ENCODE measurements around the gene NDUFC2. TPM values are rescaled to one million over a fixed set of nuclear protein-coding genes. Genes with fewer than 3 reads are reported as not detected.
A peak's percentile ranks its signal among the peaks of the same experiment; 100 is the strongest.

The NDUFC2 gene
- 106 TPM for total RNA-seq

DNA sequence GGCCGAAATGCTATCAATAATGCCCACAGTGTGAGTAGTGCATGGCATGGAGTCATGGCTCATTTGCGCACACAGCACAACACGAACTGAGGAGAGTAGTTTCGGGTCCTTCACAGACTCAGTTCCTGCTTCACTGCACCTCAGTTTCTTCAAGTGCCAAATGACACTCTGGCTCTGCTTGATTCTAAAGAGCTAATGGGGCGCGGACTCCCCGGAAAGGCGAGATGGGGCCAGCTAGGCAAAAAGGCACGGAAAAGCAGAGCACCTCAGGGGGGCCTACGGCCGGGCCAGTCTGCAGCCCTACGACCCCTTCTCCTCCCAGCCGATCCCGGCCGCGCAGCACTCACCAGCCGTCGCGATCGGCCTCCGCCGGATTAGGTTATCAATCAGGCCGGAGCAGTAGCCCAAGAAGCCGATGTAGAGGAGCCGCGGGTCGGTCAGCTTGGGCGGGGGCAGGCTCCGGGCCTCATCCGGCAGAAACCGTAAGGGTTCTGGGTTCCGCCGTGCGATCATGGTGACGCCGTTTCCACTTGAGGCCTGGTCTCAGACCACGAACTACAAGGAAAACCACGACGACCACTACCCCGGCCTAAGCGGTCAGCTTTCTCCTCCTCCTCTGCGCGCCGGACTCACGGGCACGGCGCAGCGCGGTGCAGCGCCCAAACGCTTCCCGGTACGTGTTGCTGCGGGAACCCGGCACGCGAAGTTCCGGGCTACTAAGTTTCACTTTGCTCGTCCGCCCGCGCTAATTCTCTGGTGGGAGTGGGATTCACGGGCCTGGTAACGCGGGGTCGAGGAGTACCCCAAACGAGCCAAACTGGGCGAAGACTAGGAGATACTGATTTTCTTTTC, at the start of gene NDUFC2:
Gene NDUFC2 (minus strand): TSS at position 631 of the 852 bp plus-strand sequence. CDS start 118 bp downstream, at position 513.
- intact Hi-C loops (cut with DNase I), result no loop called here
- Histone ChIP-seq H3K9me3 (no peaks in the 10 kb centered on the region), H3K27me3 (no peaks in the 10 kb centered on the region), H3K4me1 (peaks cover 50% of the 10 kb centered on the region), H3K4me3 (peak within 1 kb of the TSS; percentile 58 to 76), H3K36me3 (no peaks in the 10 kb centered on the region), H3K27ac (peak within 1 kb of the TSS; percentile 87)
- TF ChIP-seq, protein P1, sequence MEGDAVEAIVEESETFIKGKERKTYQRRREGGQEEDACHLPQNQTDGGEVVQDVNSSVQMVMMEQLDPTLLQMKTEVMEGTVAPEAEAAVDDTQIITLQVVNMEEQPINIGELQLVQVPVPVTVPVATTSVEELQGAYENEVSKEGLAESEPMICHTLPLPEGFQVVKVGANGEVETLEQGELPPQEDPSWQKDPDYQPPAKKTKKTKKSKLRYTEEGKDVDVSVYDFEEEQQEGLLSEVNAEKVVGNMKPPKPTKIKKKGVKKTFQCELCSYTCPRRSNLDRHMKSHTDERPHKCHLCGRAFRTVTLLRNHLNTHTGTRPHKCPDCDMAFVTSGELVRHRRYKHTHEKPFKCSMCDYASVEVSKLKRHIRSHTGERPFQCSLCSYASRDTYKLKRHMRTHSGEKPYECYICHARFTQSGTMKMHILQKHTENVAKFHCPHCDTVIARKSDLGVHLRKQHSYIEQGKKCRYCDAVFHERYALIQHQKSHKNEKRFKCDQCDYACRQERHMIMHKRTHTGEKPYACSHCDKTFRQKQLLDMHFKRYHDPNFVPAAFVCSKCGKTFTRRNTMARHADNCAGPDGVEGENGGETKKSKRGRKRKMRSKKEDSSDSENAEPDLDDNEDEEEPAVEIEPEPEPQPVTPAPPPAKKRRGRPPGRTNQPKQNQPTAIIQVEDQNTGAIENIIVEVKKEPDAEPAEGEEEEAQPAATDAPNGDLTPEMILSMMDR (IDR thresholded peaks at IDR 0.05), result no peak
- TF ChIP-seq POLR2A (IDR thresholded peaks at IDR 0.05), result peak in 1 of 2 donors; percentile 40
- TF ChIP-seq POLR2AphosphoS5 (IDR thresholded peaks at IDR 0.05; ENCODE audit: insufficient read depth in 1 of 2, low read depth in 1 of 2), result peak; percentile 77 to 83
- no peak for DNase-seq (ENCODE audit: extremely low spot score in 2 of 2)

DNA sequence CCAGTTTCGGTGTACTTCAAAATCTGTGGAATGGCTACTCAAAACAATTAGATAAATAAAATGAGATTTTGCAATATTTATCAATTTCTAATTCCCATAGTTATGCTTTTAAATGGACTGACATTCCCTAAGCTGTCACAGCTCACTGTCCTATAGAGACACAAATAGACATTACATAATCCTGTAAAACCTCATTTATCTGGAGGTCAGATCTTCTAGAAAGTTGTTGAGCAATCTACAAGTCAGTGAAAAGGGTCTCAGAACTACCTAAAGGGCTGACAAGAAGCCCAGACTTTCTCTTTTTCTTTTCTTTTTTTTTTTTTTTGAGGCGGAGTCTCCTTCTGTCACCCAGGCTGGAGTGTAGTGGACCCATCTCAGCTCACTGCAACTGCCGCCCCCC, 47.7 kb upstream of the NDUFC2 start:
- H3K27ac ChIP-seq, result no peak overlapping the region
- TF ChIP-seq, protein P1 (IDR thresholded peaks at IDR 0.05), result no peak
- no peak for TF ChIP-seq POLR2A (IDR thresholded peaks at IDR 0.05)
- no peak for TF ChIP-seq POLR2AphosphoS5 (IDR thresholded peaks at IDR 0.05; ENCODE audit: insufficient read depth in 1 of 2, low read depth in 1 of 2)
- H3K9me3 ChIP-seq, result no peaks in the 10 kb centered on the region
- intact Hi-C loops (cut with DNase I), result no loop called here
- peaks cover 0 to 3% of the 10 kb centered on the region in 2 donors for H3K36me3 ChIP-seq
- no peak overlapping the region for H3K4me3 ChIP-seq
- DNase-seq (ENCODE audit: extremely low spot score in 2 of 2), result no peak
- H3K27me3 ChIP-seq, result no peaks in the 10 kb centered on the region
- no peaks in the 10 kb centered on the region for H3K4me1 ChIP-seq

DNA sequence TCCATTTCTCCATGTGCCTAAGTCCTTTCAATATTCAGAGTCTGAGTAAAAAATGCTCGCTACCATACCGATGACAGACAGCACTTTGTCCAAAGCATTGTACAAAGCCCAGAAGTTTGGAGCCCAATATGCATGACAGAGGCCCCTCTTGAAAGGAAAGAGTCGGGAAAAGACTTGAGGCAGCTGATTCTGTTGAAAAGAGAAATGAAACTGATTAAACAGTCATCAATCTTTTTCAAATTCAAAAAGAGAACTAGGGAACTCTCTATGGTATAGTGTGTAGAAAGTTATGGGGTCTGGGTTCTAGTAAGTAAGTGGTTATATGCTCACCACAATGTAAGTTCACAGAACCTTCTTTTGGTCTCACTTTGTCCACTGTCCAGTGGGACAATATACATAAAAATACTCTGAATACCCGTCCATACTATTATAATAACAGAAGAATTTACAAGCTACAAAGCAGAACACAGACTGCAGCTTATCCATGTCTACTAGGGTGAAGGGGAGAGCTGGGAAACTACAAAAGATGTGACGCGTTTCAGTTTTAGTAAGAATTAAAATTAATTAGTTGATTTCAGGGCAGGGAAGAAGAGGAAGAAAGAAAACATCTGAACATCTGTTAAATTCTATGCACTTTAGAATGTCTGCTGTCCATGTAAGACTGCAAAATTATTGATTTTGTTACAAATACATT, 33.1 kb upstream of the NDUFC2 start:
- TF ChIP-seq POLR2AphosphoS5 (IDR thresholded peaks at IDR 0.05; ENCODE audit: insufficient read depth in 1 of 2, low read depth in 1 of 2), result no peak
- no peak for TF ChIP-seq POLR2A (IDR thresholded peaks at IDR 0.05)
- TF ChIP-seq, protein P1 (IDR thresholded peaks at IDR 0.05), result no peak
- no peak overlapping the region for H3K4me3 ChIP-seq
- no peaks in the 10 kb centered on the region for H3K9me3 ChIP-seq
- no peak for DNase-seq (ENCODE audit: extremely low spot score in 2 of 2)
- H3K4me1 ChIP-seq, result no peaks in the 10 kb centered on the region
- H3K27ac ChIP-seq, result no peak overlapping the region
- H3K36me3 ChIP-seq, result peaks cover 0 to 30% of the 10 kb centered on the region in 2 donors
- intact Hi-C loops (cut with DNase I), result no loop called here
- no peaks in the 10 kb centered on the region for H3K27me3 ChIP-seq

DNA sequence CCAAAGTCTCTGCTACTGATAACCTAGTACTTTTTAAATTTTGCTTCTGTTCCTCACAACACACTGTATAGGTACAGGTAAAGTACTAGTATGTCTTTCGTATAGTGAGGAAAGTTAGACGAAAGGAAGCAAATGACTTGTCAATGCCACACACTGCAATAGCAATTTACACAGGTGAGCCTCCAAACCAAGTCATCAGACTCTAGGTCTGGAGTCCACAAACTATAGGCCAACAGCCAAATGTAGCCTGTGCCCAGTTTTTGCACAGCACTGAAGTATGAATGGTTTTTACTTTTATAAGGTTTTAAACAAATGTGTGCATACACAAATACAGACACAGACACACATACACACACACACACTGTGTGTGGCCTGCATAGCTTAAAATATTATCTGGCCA, 31.6 kb upstream of the NDUFC2 start:
- H3K9me3 ChIP-seq, result no peaks in the 10 kb centered on the region
- peaks cover 0 to 30% of the 10 kb centered on the region in 2 donors for H3K36me3 ChIP-seq
- H3K4me1 ChIP-seq, result no peaks in the 10 kb centered on the region
- no peak overlapping the region for H3K4me3 ChIP-seq
- intact Hi-C loops (cut with DNase I), result no loop called here
- no peak for DNase-seq (ENCODE audit: extremely low spot score in 2 of 2)
- H3K27ac ChIP-seq, result no peak overlapping the region
- no peaks in the 10 kb centered on the region for H3K27me3 ChIP-seq
- no peak for TF ChIP-seq POLR2A (IDR thresholded peaks at IDR 0.05)
- TF ChIP-seq, protein P1 (IDR thresholded peaks at IDR 0.05), result no peak
- TF ChIP-seq POLR2AphosphoS5 (IDR thresholded peaks at IDR 0.05; ENCODE audit: insufficient read depth in 1 of 2, low read depth in 1 of 2), result no peak

Measured in vagina (tissue), 2 donors.